RWPE1 (cell line): ENCODE results near the gene PCDHGA2.
"Not testable (repeated sequence)": the region's sequence is repeated elsewhere in the genome, so short reads cannot be mapped to it uniquely, and the experiment has no call there.

Experiments used
- CTCF ChIA-PET: fragments of 350-600 bp; sonication (Branson Sonifier 250); formaldehyde crosslinking; extraction: SDS; loops from one replicate; lab custom pipeline; 2021; lab: Yijun Ruan, JAX
- POLR2A ChIA-PET: fragments of 400-600 bp; formaldehyde crosslinking; extraction: SDS; loops from one replicate; lab custom pipeline; 2020; ENCODE audit warnings: antibody characterized with exemption; ENCODE audit not compliant: low non-redundant PET; lab: Yijun Ruan, JAX
- DNase-seq: peaks from one replicate; pipeline ENCODE4 v3.0.0; 2012; ENCODE audit warnings: low spot score
- H3K27ac ChIP-seq: fragments of 450-650 bp; 2 replicates; pipeline ENCODE4 v1.5.1; 2017
- TF ChIP-seq, protein P1 (sequence below): fragments of 450-650 bp; conservative IDR thresholded peaks from 2 replicates; pipeline ENCODE4 v1.5.1; 2017; ENCODE audit warnings: low read depth, mild to moderate bottlenecking

PCDHGA2 gene

DNA sequence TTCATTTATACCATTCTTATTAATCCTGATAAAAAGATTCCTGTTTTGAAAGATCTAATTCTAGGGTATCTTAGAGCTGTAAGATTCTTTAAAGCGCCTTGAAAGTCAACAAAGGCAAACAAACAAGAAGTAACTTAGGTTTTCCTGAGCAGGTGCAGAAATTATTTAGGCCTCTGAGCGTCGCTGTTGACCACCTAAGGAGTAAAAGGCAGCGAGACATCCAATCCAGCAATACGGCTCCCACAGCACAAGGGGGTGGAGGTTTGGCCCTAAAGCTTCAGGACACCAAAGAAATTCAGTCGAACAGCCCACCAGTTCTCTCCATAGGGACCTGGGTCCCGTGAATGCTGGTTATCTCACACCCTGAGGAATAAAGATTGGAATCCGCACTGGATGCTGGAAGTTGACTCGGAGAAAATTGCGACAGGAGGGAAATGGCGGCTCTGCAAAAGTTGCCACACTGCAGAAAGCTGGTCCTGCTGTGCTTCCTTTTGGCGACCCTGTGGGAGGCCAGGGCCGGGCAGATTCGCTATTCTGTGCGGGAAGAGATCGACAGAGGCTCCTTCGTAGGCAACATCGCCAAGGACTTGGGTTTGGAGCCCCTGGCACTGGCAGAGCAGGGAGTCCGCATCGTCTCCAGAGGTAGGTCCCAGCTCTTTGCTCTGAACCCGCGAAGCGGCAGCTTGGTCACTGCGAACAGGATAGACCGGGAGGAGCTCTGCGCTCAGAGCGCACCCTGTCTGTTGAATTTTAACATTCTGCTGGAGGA, at the start of gene PCDHGA2:
PCDHGA2 (plus strand) TSS at position 223 of the 769 bp plus-strand sequence.
- POLR2A ChIA-PET, result no interaction called here
- no peak for DNase-seq
- H3K27ac ChIP-seq, result no peak within 1 kb of the TSS
- CTCF ChIA-PET, result interaction anchor here (0.5 to 1.9 kb wide), 14 partner anchors 8 to 635 kb away, joined by 3 to 9 read pairs (median 4); partner anchors contain the start of genes PCDHB11, PCDHB14, PCDHGA1 and PCDHGB1
- TF ChIP-seq, protein P1, sequence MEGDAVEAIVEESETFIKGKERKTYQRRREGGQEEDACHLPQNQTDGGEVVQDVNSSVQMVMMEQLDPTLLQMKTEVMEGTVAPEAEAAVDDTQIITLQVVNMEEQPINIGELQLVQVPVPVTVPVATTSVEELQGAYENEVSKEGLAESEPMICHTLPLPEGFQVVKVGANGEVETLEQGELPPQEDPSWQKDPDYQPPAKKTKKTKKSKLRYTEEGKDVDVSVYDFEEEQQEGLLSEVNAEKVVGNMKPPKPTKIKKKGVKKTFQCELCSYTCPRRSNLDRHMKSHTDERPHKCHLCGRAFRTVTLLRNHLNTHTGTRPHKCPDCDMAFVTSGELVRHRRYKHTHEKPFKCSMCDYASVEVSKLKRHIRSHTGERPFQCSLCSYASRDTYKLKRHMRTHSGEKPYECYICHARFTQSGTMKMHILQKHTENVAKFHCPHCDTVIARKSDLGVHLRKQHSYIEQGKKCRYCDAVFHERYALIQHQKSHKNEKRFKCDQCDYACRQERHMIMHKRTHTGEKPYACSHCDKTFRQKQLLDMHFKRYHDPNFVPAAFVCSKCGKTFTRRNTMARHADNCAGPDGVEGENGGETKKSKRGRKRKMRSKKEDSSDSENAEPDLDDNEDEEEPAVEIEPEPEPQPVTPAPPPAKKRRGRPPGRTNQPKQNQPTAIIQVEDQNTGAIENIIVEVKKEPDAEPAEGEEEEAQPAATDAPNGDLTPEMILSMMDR, result peak; percentile 56

DNA sequence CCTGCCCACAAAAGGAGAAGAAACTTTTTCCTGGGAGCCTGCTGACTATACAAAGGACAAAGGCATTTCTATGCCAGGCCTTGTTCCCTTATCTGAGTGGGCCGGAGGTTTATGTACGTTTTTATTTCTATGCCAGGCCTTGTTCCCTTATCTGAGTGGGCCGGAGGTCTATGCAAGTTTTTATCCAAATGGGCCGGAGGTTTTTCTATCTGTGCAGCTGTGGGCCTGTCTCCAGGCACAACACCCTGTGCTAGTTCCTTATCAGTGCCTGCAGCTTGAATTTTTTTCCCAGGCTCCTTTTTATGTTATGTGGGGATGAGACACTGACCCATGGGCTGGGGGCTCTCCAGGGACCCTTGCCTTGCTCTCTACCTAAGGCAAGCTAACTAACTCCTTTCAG, 40.2 kb upstream of the PCDHGA2 start:
- POLR2A ChIA-PET, result no interaction called here
- no peak overlapping the region for H3K27ac ChIP-seq
- no peak for DNase-seq
- CTCF ChIA-PET, result interaction anchor here (0.6 kb wide), 1 partner anchor 28 kb away, joined by 4 read pairs; no protein-coding TSS in a partner anchor
- TF ChIP-seq, protein P1, result no peak

DNA sequence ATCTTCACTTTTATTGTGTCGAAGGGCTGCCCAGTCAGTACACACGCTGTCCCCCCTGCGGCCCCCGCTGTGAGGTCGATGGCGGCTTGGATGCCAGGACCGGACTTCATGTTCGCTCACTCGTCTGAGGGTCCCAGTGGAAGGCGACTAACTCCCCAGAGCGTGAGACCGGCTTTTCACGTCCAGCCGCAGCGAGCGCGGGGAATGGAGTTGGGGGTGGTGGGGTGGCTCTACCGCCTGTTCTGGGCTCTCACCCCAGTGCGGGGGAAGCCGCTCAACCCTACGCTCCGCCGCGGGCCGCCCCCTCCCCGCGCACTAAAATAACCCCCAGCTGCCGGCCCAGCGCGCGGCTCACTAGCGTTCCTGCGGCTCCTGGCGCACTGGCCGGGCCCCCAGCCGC, 34.8 kb upstream of the PCDHGA2 start, which contains the start of gene SLC25A2:
SLC25A2 (minus strand) TSS at position 294 of the 400 bp plus-strand sequence; CDS start at position 110, 184 bp downstream.
- CTCF ChIA-PET, result no interaction called here
- H3K27ac ChIP-seq, result no peak within 1 kb of the TSS
- TF ChIP-seq, protein P1, result no peak
- DNase-seq, result no peak
- POLR2A ChIA-PET, result no interaction called here

DNA sequence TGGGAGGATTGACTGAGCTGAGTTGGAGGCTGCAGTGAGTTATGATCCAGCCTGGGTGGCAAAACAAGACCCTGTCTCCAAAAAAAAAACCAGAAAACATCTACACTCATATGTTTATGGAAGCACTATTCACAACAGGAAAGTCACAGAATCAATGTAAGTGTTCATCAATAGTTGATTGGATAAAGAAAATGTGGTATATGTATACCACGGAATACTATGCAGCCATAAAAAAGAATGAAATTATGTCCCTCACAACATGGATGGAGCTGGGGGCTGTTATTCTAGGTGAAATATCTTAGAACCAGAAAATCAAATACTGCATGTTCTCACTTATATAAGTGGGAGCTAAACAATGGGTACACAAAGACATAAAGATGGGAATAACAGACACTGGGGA, 31.9 kb upstream of the PCDHGA2 start:
- TF ChIP-seq, protein P1, result no peak
- CTCF ChIA-PET, result interaction anchor here (0.7 kb wide), 1 partner anchor 9 kb away, joined by 3 read pairs; no protein-coding TSS in a partner anchor
- no peak for DNase-seq
- H3K27ac ChIP-seq, result no peak overlapping the region
- POLR2A ChIA-PET, result no interaction called here

DNA sequence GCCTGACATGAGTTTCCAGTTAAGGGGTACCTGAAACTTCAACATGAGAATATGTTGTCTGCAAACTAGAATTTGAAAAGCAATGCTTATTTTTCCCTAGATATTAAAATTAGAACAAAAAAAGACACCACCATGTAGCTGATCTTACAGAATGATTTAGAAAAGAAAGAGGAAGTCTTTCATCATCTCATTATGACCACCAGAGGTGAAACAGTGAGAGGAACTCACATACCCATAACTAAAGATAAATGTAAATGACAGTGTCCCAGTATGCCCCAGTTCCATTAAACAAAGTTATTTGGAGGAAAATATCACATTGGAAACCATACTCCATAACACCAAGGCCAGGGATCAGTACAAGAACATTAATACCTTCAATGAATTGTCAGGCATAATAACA, 24.8 kb upstream of the PCDHGA2 start:
- no peak for DNase-seq
- POLR2A ChIA-PET, result no interaction called here
- TF ChIP-seq, protein P1, result no peak
- CTCF ChIA-PET, result no interaction called here
- no peak overlapping the region for H3K27ac ChIP-seq

DNA sequence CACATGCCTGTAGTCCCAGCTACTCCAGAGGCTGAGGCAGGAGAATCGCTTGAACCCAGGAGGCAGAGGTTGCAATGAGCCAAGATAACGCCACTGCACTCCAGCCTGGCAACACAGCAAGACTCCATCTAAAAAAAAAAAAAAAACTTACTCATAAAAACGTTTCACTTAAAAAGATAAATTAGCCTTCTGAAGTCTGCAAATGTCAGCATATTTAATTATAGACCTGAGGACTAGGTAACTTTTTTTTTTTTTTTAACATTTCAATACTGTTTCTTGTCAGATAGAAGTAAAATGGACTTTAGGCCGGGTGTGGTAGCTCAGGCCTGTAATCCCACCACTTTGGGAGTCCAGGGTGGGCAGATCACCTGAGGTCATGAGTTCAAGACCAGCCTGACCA, 21.6 kb upstream of the PCDHGA2 start:
- CTCF ChIA-PET, result interaction anchor here (0.7 kb wide), 1 partner anchor 57 kb away, joined by 4 read pairs; no protein-coding TSS in a partner anchor
- DNase-seq, H3K27ac ChIP-seq, POLR2A ChIA-PET: not testable (repeated sequence)

DNA sequence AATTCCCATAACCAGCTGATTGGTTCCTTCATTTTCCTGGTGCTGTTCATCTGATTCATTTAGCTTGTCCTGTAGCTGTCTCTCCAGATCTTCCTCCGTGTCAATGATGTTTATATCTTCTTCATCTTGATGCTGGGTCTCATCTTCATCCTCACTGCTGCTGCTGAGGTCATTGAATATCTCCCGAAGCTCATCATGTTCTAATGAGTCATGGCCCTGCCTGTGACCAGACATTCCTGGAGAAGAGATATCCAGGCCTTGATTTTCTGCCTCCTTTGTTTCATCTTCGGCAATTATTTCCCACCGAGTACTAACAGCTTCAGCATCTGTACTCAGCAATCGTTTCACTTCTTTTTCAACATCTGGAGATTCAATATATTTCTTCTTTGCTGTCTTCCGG, 19.4 kb upstream of the PCDHGA2 start:
- H3K27ac ChIP-seq, result no peak overlapping the region
- ChIA-PET CTCF (interaction anchor here (1.0 to 2.1 kb wide), 3 partner anchors 96 to 239 kb away, joined by 3 to 8 read pairs (median 3); partner anchors contain the start of gene PCDHB14), POLR2A (no interaction called here)
- DNase-seq, result no peak
- TF ChIP-seq, protein P1, result no peak
